ENCODE data around the gene KCNMB4.
"Not testable (repeated sequence)": the region's sequence is repeated elsewhere in the genome, so short reads cannot be mapped to it uniquely, and the experiment has no call there.

KCNMB4 gene

DNA sequence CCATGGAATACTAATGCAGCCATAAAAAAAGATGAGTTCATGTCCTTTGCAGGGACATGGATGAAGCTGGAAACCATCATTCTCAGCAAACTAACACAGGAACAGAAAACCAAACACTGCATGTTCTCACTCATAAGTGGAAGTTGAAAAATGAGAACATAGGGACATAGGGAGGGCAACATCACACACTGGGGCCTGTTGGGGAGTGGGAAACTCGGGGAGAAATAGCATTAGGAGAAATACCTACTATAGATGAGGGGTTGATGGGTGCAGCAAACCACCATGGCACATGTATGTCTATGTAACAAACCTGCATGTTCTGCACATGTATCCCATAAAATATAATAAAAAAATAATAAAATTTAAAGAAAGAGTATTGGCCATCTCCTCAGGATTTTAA lies 26.5 kb downstream of the KCNMB4 start:
- H3K4me3 Mint-ChIP-seq; intact Hi-C loops (cut with micrococcal nuclease); H3K36me3 Mint-ChIP-seq (ENCODE audit: low read depth); H3K4me1 Mint-ChIP-seq (ENCODE audit: low read depth); H3K27ac Mint-ChIP-seq; H3K27me3 Mint-ChIP-seq: not testable (repeated sequence)
- peaks cover 15% of the 10 kb centered on the region for H3K9me3 Mint-ChIP-seq

DNA sequence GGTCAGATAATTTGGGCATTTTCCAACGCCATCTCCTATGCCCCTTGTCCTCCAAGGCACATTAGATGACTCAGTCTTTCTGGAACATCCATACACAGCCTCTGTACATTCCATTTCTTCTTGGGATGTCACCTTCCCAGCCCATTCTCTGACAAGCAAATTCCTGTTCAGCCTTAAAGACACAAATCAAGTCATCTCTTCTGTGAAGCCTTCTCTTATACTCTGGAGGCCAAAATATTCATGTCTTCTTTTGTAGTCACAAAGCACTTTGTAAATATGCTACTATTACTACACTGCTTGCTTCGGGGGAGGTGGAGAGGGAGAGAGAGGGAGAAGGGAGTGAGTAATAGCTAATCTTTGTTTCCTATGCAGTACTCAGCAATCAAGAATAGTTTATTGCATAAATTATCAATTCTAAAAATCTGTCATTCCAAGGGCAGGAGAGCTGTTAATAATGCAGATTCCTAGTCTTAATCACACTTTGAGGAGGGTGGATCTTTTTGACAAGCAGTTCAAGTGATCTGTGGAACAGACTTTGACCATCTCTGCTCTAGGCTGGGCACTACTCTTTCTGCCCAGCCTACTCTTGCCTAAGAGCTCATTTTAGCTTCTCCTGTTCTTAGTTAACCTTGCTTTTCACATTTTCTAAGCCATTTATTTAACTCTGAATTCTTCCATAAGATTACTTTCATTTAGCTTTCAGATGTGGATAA lies 27.9 kb downstream of the KCNMB4 start:
- Mint-ChIP-seq H3K36me3 (ENCODE audit: low read depth) (no peaks in the 10 kb centered on the region), H3K27ac (no peak overlapping the region), H3K27me3 (no peaks in the 10 kb centered on the region), H3K9me3 (peaks cover 12% of the 10 kb centered on the region), H3K4me1 (ENCODE audit: low read depth) (no peaks in the 10 kb centered on the region), H3K4me3 (no peak overlapping the region)
- intact Hi-C loops (cut with micrococcal nuclease): no loop called here

DNA sequence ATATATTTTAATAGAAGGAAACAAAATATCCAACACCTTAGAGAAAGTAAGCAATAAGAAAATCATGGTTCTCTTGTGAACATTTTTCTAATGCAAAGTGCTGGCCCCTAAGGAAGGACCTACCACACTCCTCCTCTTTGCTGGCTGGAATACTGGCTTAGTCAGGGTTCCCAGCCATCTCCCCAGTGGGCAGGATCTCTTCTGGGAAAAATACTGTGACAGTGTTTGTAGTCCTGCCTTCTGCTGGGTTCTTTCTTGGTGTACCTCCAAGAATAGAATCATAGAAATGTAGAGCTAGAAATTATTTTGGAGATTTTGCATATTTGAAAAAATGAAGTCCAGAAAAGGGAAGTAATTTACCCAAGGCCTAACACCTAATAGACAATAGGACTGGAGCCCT lies 31.9 kb downstream of the KCNMB4 start:
- no peaks in the 10 kb centered on the region for H3K4me1 Mint-ChIP-seq (ENCODE audit: low read depth)

DNA sequence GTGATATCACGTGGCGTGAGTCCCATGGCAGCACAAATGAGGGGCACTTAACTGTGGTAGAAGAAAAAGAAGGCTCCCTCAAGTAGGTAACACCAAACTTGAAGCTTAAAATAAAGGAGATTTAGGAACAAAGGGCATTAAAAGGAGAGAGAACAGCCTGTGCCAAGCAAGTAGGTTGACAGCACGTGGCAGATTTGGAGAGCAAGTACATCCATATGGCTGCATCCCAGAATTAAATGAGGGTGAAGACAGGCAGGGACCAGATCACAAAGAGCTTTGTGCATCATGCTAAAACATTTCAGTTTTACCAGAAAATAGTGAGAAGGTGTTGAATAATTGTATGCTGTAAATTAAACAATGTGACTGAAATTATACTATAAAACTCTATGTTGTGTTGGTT lies 32.8 kb downstream of the KCNMB4 start:
- H3K4me3 Mint-ChIP-seq: no peak overlapping the region
- no peaks in the 10 kb centered on the region for H3K36me3 Mint-ChIP-seq (ENCODE audit: low read depth)
- H3K4me1 Mint-ChIP-seq (ENCODE audit: low read depth): no peaks in the 10 kb centered on the region
- intact Hi-C loops (cut with micrococcal nuclease): no loop called here
- no peaks in the 10 kb centered on the region for H3K9me3 Mint-ChIP-seq
- H3K27me3 Mint-ChIP-seq: no peaks in the 10 kb centered on the region
- H3K27ac Mint-ChIP-seq: no peak overlapping the region

More for the DNA sequence above, 31.9 kb downstream of the KCNMB4 start:
- Mint-ChIP-seq H3K27ac (no peak overlapping the region), H3K36me3 (ENCODE audit: low read depth) (no peaks in the 10 kb centered on the region), H3K4me3 (no peak overlapping the region), H3K9me3 (no peaks in the 10 kb centered on the region), H3K27me3 (no peaks in the 10 kb centered on the region)
- intact Hi-C loops (cut with micrococcal nuclease): no loop called here

DNA sequence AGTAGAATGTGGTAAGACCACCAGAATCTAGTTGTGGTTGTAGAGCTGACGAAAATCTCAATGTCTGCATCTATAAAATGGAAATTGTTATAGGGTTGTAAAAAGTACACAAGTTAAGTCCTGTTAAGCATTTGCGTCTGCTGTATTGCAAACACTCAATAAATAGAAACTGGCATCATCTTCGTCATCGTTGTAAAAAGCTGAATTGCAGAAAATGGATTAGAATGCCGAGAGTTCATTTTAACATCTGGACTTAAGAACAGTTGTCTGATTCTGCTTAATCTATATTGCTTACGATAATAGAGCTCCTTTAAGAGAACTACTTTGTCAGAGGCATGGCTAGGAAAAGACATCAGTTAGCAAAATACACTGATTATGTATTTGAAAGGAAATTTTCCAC lies 33.2 kb downstream of the KCNMB4 start:
- Mint-ChIP-seq H3K27ac (no peak overlapping the region), H3K27me3 (no peaks in the 10 kb centered on the region), H3K4me1 (ENCODE audit: low read depth) (no peaks in the 10 kb centered on the region), H3K9me3 (no peaks in the 10 kb centered on the region), H3K36me3 (ENCODE audit: low read depth) (no peaks in the 10 kb centered on the region), H3K4me3 (no peak overlapping the region)
- intact Hi-C loops (cut with micrococcal nuclease): no loop called here

DNA sequence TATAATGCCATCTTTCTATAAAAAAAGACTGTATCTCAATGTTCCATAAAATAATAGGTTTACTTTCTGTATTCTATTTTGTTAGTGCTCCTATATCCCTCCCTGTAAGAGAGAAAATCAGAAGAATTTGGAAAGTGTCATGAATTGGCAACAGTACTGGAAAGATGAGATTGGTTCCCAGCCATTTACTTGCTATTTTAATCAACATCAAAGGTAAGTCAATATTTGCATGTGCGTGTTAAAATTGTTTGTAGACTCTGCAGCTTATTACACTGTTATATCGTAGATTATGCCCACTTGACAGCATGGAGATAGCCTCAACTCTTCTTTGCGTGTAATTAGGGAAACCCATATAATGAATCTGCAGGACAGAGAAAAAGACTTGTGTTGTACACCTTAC lies 34.0 kb downstream of the KCNMB4 start:
- no peaks in the 10 kb centered on the region for H3K9me3 Mint-ChIP-seq
- no peaks in the 10 kb centered on the region for H3K27me3 Mint-ChIP-seq
- H3K27ac Mint-ChIP-seq: no peak overlapping the region
- H3K4me1 Mint-ChIP-seq (ENCODE audit: low read depth): no peaks in the 10 kb centered on the region
- intact Hi-C loops (cut with micrococcal nuclease): no loop called here
- H3K4me3 Mint-ChIP-seq: no peak overlapping the region
- H3K36me3 Mint-ChIP-seq (ENCODE audit: low read depth): no peaks in the 10 kb centered on the region

DNA sequence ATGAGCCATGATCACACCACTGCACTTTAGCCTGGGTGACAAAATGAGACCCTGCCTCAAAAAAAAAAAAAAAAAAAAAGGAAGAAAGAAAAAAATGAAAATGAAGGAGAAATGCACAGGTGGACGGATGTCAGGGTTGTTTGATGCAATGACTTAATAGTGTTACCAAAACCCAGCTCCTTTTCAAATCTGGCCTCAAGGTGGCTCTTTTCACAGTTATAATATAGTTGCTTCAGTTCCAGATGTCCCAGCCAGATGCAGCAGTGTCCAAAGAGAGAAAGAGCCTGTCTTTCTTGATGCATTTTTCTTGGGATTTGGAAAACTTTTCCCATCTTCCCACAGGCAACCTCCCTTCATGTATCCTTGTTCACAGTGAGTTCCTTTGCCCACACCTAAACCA lies 36.5 kb downstream of the KCNMB4 start:
- H3K27me3 Mint-ChIP-seq: no peaks in the 10 kb centered on the region
- H3K27ac Mint-ChIP-seq: no peak overlapping the region
- no peaks in the 10 kb centered on the region for H3K4me1 Mint-ChIP-seq (ENCODE audit: low read depth)
- no peaks in the 10 kb centered on the region for H3K9me3 Mint-ChIP-seq
- intact Hi-C loops (cut with micrococcal nuclease): no loop called here
- no peak overlapping the region for H3K4me3 Mint-ChIP-seq
- no peaks in the 10 kb centered on the region for H3K36me3 Mint-ChIP-seq (ENCODE audit: low read depth)

DNA sequence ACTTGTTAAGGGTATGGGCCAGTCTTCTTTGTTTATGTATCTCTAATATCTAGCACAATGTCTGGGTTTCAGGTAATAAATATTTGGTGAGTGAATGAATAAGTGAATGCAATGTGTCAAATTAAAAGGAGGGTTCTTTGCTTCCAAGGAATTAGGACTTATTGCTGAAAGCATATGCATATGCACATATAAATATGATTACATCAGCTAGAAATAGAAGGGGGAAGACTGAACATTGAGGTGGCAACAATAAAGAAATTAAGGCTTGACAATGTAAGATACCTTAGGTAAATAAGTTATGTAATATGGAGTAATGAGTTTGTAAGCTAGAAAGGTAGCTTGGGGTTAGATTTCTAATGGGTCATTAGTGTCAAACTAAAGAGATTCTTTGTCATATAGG lies 37.7 kb downstream of the KCNMB4 start:
- Mint-ChIP-seq H3K4me3 (no peak overlapping the region), H3K27ac (no peak overlapping the region), H3K9me3 (no peaks in the 10 kb centered on the region), H3K27me3 (no peaks in the 10 kb centered on the region), H3K36me3 (ENCODE audit: low read depth) (no peaks in the 10 kb centered on the region), H3K4me1 (ENCODE audit: low read depth) (no peaks in the 10 kb centered on the region)
- intact Hi-C loops (cut with micrococcal nuclease): no loop called here

DNA sequence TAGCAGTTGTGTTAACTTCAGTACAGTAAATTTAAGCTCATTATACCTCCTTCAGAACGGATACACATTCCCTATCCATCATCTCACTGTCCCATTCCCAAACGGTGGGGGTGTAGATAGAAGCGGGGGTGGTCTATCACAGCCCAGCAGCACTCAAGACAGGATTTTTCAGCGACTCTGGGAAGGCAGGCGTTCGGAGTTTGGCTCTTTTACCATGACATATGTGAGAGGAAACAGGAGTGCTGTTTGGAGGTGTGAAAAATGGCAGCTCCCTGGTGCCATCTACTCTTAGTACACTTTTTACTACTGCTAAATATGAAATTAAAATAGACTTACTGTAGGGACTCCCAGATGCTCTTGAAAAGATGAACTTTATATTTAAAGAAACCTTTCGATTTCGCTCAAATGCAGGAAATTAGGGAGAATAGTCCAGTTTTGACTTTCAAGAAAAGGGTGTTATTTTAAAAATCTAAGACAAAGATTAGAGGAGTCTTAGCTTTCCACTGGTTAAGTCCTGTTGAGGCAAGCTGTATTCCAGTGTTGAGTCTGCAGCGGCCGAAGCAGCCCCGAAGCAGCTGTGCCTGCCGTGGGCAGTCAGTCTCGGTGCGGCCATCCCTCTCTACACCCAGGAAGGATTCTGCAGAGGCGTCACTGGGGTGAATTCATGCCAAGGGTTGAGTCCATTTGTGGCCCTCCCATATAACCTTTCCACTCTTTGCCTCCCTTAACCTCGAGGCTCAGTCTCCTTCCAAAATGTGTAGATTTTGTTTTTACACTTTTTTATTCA lies 42.1 kb downstream of the KCNMB4 start:
- Mint-ChIP-seq H3K9me3 (no peaks in the 10 kb centered on the region), H3K27ac (no peak overlapping the region), H3K36me3 (ENCODE audit: low read depth) (no peaks in the 10 kb centered on the region), H3K4me1 (ENCODE audit: low read depth) (no peaks in the 10 kb centered on the region), H3K27me3 (no peaks in the 10 kb centered on the region), H3K4me3 (no peak overlapping the region)
- intact Hi-C loops (cut with micrococcal nuclease): no loop called here

DNA sequence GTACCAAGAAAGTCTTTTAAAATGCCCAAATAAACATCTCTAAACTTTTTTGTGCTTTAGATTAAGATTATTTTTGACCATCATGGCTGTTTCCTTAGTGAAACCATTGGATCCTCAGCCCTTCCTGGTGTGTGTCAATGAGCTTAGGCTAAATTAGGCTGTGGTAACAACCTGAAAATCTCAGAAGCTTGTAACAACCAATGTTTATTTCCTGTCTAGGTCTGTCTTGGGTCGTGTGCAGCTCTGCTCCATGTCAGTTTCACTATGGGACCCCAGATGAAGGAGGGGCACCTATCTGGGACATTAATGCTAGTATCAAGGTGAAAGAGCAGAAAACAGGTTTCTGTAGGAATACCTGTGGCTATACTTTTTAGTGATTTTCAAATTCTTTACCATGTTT lies 49.9 kb downstream of the KCNMB4 start:
- H3K27ac Mint-ChIP-seq: no peak overlapping the region

DNA sequence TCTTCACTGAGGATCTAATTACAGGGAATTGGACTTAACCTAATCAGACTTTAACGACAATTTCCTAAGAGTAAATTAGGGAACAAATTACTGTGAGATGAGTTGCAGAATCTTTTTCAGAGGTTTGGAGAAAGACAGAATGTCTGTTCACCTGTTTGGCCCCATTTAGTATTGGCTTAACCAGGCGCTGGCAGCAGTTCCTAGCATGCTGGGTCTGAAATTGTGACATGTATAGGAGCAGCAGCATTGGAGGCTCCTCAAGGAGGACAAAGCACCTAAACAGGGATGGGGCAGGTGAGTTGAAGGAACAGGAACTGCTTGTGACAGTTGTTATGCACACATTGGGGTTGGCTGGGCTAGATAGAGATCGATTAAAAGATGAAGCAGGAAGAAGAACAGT lies 51.0 kb downstream of the KCNMB4 start:
- Mint-ChIP-seq H3K36me3 (ENCODE audit: low read depth) (no peaks in the 10 kb centered on the region), H3K9me3 (no peaks in the 10 kb centered on the region), H3K4me3 (no peak overlapping the region), H3K27ac (no peak overlapping the region), H3K4me1 (ENCODE audit: low read depth) (no peaks in the 10 kb centered on the region), H3K27me3 (no peaks in the 10 kb centered on the region)
- intact Hi-C loops (cut with micrococcal nuclease): no loop called here

More for the DNA sequence above, 49.9 kb downstream of the KCNMB4 start:
- Mint-ChIP-seq H3K9me3 (no peaks in the 10 kb centered on the region), H3K4me3 (no peak overlapping the region), H3K27me3 (no peaks in the 10 kb centered on the region), H3K36me3 (ENCODE audit: low read depth) (no peaks in the 10 kb centered on the region), H3K4me1 (ENCODE audit: low read depth) (no peaks in the 10 kb centered on the region)
- intact Hi-C loops (cut with micrococcal nuclease): no loop called here

DNA sequence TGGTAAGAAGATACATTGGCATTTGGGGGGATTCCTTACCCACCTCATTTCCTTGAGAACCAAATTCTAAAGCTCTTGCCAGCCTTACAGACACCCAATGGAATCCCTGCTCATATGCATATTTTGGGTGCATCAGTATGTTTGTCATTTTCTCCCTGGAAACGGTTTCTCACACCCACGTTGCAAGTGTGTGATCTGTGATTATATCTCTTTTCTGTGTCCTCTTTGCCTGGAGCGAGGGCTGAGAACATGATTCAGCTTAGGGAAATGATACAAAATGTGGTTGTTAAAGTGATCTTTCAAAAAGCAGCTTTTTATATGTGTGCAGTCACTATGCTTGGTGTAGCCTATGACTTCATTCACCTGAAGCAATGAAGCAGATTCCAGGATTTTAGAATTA lies 52.0 kb downstream of the KCNMB4 start:
- Mint-ChIP-seq H3K27me3 (no peaks in the 10 kb centered on the region), H3K27ac (no peak overlapping the region), H3K4me1 (ENCODE audit: low read depth) (no peaks in the 10 kb centered on the region), H3K4me3 (no peak overlapping the region), H3K36me3 (ENCODE audit: low read depth) (no peaks in the 10 kb centered on the region), H3K9me3 (no peaks in the 10 kb centered on the region)
- intact Hi-C loops (cut with micrococcal nuclease): no loop called here

DNA sequence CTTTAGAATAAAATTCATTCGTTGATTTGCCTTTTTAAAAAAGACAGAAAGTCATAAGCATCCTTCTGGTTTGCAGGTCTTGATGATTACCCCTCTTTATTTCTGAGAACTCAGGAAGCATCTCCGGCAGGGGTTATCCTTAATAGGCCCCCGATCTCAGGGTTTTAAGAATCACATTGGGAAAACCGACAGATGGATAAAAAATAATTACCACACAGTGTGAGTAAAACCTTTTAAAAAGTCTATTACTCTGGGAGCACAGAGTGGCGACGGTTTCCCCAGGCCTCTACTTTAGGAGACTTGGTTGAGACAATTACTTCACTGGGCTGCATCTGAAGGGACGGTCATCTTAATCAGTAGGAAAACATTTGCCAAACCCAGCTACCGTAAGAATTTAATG lies 56.5 kb downstream of the KCNMB4 start:
- no peaks in the 10 kb centered on the region for H3K4me1 Mint-ChIP-seq (ENCODE audit: low read depth)
- no peak overlapping the region for H3K4me3 Mint-ChIP-seq
- no peaks in the 10 kb centered on the region for H3K36me3 Mint-ChIP-seq (ENCODE audit: low read depth)
- H3K9me3 Mint-ChIP-seq: no peaks in the 10 kb centered on the region
- no peak overlapping the region for H3K27ac Mint-ChIP-seq
- H3K27me3 Mint-ChIP-seq: no peaks in the 10 kb centered on the region
- intact Hi-C loops (cut with micrococcal nuclease): no loop called here

DNA sequence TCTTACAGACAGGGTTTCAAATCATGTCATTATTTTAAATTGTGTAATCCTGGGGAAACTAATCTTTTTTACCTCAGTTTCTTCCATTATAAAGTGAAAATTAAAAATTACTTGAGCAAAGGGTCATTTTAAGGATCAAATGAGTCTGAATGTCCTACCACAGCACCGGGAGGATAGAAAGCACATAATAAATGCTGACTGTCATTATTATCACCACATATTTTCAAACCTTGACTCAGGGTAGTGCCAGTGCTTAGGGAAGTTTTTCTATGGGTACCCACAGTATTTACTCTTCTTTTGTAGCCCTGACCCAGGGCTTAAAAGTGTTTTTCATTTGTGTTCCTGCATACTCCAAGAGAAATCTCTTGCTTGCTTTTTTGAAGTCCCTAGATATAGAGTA lies 60.5 kb downstream of the KCNMB4 start:
- no peaks in the 10 kb centered on the region for H3K9me3 Mint-ChIP-seq
- no peaks in the 10 kb centered on the region for H3K27me3 Mint-ChIP-seq
- no peak overlapping the region for H3K4me3 Mint-ChIP-seq
- H3K27ac Mint-ChIP-seq: no peak overlapping the region
- no peaks in the 10 kb centered on the region for H3K4me1 Mint-ChIP-seq (ENCODE audit: low read depth)
- no peaks in the 10 kb centered on the region for H3K36me3 Mint-ChIP-seq (ENCODE audit: low read depth)
- intact Hi-C loops (cut with micrococcal nuclease): no loop called here

DNA sequence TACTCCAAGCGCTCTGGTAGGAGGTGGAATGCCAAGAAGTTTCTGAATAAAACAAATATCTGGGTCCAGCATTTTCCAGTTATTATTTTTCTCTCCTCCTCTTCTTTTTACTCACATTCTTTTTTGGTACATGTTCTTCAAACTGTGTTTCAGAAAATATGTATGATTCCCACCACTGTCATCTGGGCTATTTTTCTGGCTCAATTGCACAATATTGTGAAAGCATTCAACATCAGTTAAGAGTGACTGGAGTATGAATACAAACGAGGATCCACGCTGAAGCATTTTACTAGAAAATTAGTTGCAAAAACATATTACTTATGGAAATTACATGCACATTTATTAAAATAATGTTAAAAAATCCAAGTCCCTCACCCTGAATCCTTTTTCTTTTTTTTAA lies 61.5 kb downstream of the KCNMB4 start:
- no peak overlapping the region for H3K27ac Mint-ChIP-seq
- H3K4me1 Mint-ChIP-seq (ENCODE audit: low read depth): no peaks in the 10 kb centered on the region
- intact Hi-C loops (cut with micrococcal nuclease): no loop called here
- H3K27me3 Mint-ChIP-seq: no peaks in the 10 kb centered on the region
- H3K9me3 Mint-ChIP-seq: no peaks in the 10 kb centered on the region
- H3K4me3 Mint-ChIP-seq: no peak overlapping the region
- H3K36me3 Mint-ChIP-seq (ENCODE audit: low read depth): no peaks in the 10 kb centered on the region

All from dendritic cell treated with granulocyte-macrophage colony-stimulating factor and Interleukin-4, amounts not matched to agents 40 ng/mL and 50 ng/mL, for 4 days (primary cell).